Body of pancreas (tissue), 4 donors: Measurements from ENCODE around the gene PLCB3. TPM values are rescaled to one million over a fixed set of nuclear protein-coding genes. Genes with fewer than 3 reads are reported as not detected.

Experiments
- ATAC-seq: fragments of 150-250 bp; one replicate; pipeline ENCODE4 v1.9.1; 2016
- DNase-seq, 4 donors: peaks; one replicate each; pipeline ENCODE4 v3.0.0-alpha.2; 2019
- H3K27ac ChIP-seq, 4 donors: fragments of 200-600 bp; sonication (generic); 1 replicate in 3 of 4; 2 replicates in 1 of 4; pipeline versions ENCODE4 v1.5.1 to v1.6.1; 2016 to 2019; ENCODE audit warnings: mild to moderate bottlenecking in 1 of 4, mixed read lengths in 1 of 4, moderate library complexity in 1 of 4
- H3K27me3 ChIP-seq, 2 donors: fragments of 200-600 bp; sonication (generic); one replicate each; pipeline ENCODE4 v1.6.0; 2016; ENCODE audit warnings: mild to moderate bottlenecking in 1 of 2
- H3K36me3 ChIP-seq, 2 donors: fragments of 200-600 bp; sonication (generic); replicated peaks in 1 of 2; 2 replicates each; pipeline ENCODE4 v1.5.1; 2016; ENCODE audit warnings: low read depth in 2 of 2; ENCODE audit not compliant: insufficient read depth in 1 of 2
- H3K4me1 ChIP-seq: fragments of 200-600 bp; sonication (generic); one replicate; pipeline ENCODE4 v1.6.0; 2016
- H3K4me3 ChIP-seq, 2 donors: fragments of 200-600 bp; sonication (generic); 1 replicate in 1 of 2; 2 replicates in 1 of 2; pipeline ENCODE4 v1.5.1; 2016 to 2019
- H3K9me3 ChIP-seq, 3 donors: fragments of 200-600 bp; sonication (generic); 1 replicate in 2 of 3; 2 replicates in 1 of 3; pipeline ENCODE4 v1.5.1; 2016
- CTCF ChIP-seq, 7 experiments: fragments of 450-650 bp in 4 of 7; fragments of 200-600 bp in 3 of 7; sonication (generic) in 3 of 7; IDR thresholded peaks; one replicate each; pipeline ENCODE4 v1.5.1; 2016 to 2019; ENCODE audit warnings: antibody characterized with exemption in 7 of 7
- POLR2A ChIP-seq, 3 donors: fragments of 450-650 bp; IDR thresholded peaks; one replicate each; pipeline ENCODE4 v1.6.1; 2016; ENCODE audit warnings: antibody characterized with exemption in 3 of 3, mild to moderate bottlenecking in 2 of 3
- WGBS, 2 donors: methylation state at CpG; one replicate each; pipeline ENCODE4 v1.1.5; 2017; 5-methylcytosine and 5-hydroxymethylcytosine counted together
- intact Hi-C: fragments of 100-400 bp; cut with DNase I; formaldehyde crosslinking; loops from one replicate; pipeline ENCODE4 v1.15.1; 2023
- total RNA-seq, 2 donors: library from RNA; depleted of rRNA; stranded (reverse); fragments of >200 nt; gene quantifications; one replicate each; pipeline ENCODE4 v1.1.0, GENCODE V29; 2016

The PLCB3 gene
- total RNA-seq, 2 donors from 2014 or later: 13.8 to 14.5 TPM

DNA sequence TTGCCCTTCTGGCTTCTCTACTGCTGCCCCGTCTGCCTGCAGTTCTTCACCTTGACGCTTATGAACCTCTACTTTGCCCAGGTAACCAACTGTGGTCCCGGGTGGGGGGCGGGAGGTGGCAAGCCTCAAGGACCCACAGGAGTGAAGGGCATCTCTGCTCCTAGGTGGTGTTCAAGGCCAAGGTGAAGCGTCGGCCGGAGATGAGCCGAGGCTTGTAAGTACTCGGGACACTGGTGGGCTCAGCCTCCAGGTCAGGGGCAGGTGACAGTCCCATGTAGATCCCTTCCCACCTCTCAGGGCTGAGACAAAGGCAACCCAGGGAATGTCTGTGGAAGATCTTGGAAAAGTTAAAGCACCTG, 35.5 kb downstream of the PLCB3 start:
- ATAC-seq: no peak
- H3K27me3 ChIP-seq: peaks cover 0 to 6% of the 10 kb centered on the region in 2 donors
- TF ChIP-seq CTCF (IDR thresholded peaks at IDR 0.05): no peak
- no peak for TF ChIP-seq POLR2A (IDR thresholded peaks at IDR 0.05)
- H3K4me1 ChIP-seq: peaks cover 32% of the 10 kb centered on the region
- H3K27ac ChIP-seq: no peak overlapping the region
- H3K9me3 ChIP-seq: no peaks in the 10 kb centered on the region
- DNase-seq: no peak
- no peaks in the 10 kb centered on the region for H3K36me3 ChIP-seq
- intact Hi-C loops: no loop called here
- 60 to 64% methylated on average over 9 of the region's 9 CpGs for WGBS, 2 donors
- H3K4me3 ChIP-seq: no peak overlapping the region

GRCh38 chr11:64287676-64288352, 36.5 kb downstream of the PLCB3 start:
- DNase-seq: no peak
- intact Hi-C loops: no loop called here
- Histone ChIP-seq H3K27me3 (peaks cover 0 to 16% of the 10 kb centered on the region in 2 donors), H3K4me3 (no peak overlapping the region), H3K4me1 (peaks cover 40% of the 10 kb centered on the region), H3K36me3 (no peaks in the 10 kb centered on the region), H3K27ac (no peak overlapping the region), H3K9me3 (no peaks in the 10 kb centered on the region)
- TF ChIP-seq POLR2A (IDR thresholded peaks at IDR 0.05) (no peak), CTCF (IDR thresholded peaks at IDR 0.05) (no peak)
- no peak for ATAC-seq
- 94% methylated on average over 33 of the region's 33 CpGs; no CpG with 5 or more reads in 1 of the 2 donors for WGBS, 2 donors

DNA sequence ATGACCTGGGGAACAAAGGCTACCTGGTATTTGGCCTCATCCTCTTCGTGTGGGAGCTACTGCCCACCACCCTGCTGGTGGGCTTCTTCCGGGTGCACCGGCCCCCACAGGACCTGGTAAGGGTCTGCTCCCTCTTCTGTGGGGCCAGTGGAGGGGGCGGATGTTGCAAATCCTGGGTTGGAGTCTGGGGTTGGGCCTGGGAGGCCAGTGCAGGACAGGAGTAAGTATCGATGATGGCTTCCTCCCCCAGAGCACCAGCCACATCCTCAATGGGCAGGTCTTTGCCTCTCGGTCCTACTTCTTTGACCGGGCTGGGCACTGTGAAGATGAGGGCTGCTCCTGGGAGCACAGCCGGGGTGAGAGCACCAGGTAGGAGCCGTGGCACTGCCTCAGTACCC, 37.0 kb downstream of the PLCB3 start:
- no peaks in the 10 kb centered on the region for H3K36me3 ChIP-seq
- DNase-seq (no peak), ATAC-seq (no peak)
- H3K27ac ChIP-seq: no peak overlapping the region
- peaks cover 0 to 21% of the 10 kb centered on the region in 2 donors for H3K27me3 ChIP-seq
- peaks cover 35% of the 10 kb centered on the region for H3K4me1 ChIP-seq
- H3K4me3 ChIP-seq: no peak overlapping the region
- WGBS, 2 donors: 90 to 93% methylated on average over 3 to 4 of the region's 9 CpGs
- TF ChIP-seq CTCF (IDR thresholded peaks at IDR 0.05): no peak
- no peak for TF ChIP-seq POLR2A (IDR thresholded peaks at IDR 0.05)
- intact Hi-C loops: no loop called here
- H3K9me3 ChIP-seq: no peaks in the 10 kb centered on the region

DNA sequence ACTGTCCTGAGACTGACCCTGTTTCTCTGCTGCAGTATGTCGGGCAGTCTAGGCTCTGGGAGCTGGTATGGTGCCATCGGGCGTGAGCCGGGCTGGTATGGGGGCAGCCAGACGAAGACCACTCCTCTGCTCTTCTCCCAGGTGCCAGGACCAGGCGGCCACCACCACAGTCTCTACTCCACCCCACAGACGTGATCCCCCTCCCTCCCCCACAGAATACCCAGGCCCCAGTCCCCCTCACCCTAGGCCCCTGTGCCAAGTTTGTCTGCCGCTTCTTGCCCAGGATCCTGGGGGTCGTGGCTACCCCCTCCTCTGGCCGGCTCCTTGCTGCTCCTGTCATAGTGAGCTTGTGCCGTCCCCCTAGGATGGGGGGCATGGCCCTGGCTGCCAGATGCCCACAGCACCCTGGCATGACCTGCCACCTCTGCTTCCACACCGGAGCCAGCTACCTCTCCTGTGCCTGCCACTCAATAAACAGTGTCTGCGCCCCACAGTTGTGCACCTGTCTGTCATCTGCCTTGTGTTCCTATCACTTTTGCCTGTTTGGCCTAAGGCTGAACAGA, 37.8 kb downstream of the PLCB3 start:
- Histone ChIP-seq H3K4me1 (peaks cover 28% of the 10 kb centered on the region), H3K27me3 (peaks cover 0 to 21% of the 10 kb centered on the region in 2 donors), H3K27ac (no peak overlapping the region), H3K36me3 (no peaks in the 10 kb centered on the region), H3K9me3 (no peaks in the 10 kb centered on the region), H3K4me3 (no peak overlapping the region)
- WGBS, 2 donors: 88 to 93% methylated on average over 8 to 12 of the region's 13 CpGs
- TF ChIP-seq CTCF (IDR thresholded peaks at IDR 0.05) (no peak), POLR2A (IDR thresholded peaks at IDR 0.05) (no peak)
- intact Hi-C loops: no loop called here
- ATAC-seq: no peak
- no peak for DNase-seq
